ENCODE measurements around the gene DISC1.

Gene DISC1

GRCh38 chr1:232045139-232045994 lies 418.8 kb downstream of the DISC1 start:
- DNase-seq (ENCODE audit: low read depth): no peak

- no peak for DNase-seq (ENCODE audit: low read depth)
Measured at GRCh38 chr1:232046451-232047306, 420.1 kb downstream of the DISC1 start.

GRCh38 chr1:232047473-232047872 lies 420.9 kb downstream of the DISC1 start:
- no peak for DNase-seq (ENCODE audit: low read depth)

- DNase-seq (ENCODE audit: low read depth): no peak
Measured at GRCh38 chr1:232048481-232048880, 421.9 kb downstream of the DISC1 start.

- DNase-seq (ENCODE audit: low read depth): no peak
Measured at GRCh38 chr1:232049335-232049734, 422.7 kb downstream of the DISC1 start.

GRCh38 chr1:232057217-232057895 lies 430.8 kb downstream of the DISC1 start:
- no peak for DNase-seq (ENCODE audit: low read depth)

GRCh38 chr1:232057896-232058274 lies 431.3 kb downstream of the DISC1 start:
- no peak for DNase-seq (ENCODE audit: low read depth)

GRCh38 chr1:232059726-232060374 lies 433.3 kb downstream of the DISC1 start:
- no peak for DNase-seq (ENCODE audit: low read depth)

GRCh38 chr1:232062967-232063366 lies 436.4 kb downstream of the DISC1 start:
- no peak for DNase-seq (ENCODE audit: low read depth)

GRCh38 chr1:232066521-232066920 lies 439.9 kb downstream of the DISC1 start:
- DNase-seq (ENCODE audit: low read depth): no peak

- no peak for DNase-seq (ENCODE audit: low read depth)
Measured at GRCh38 chr1:232074265-232074664, 447.7 kb downstream of the DISC1 start.

GRCh38 chr1:232077809-232078208 lies 451.2 kb downstream of the DISC1 start:
- no peak for DNase-seq (ENCODE audit: low read depth)

- DNase-seq (ENCODE audit: low read depth): no peak
Measured at GRCh38 chr1:232084584-232085223, 458.1 kb downstream of the DISC1 start.

GRCh38 chr1:232090816-232091215 lies 464.2 kb downstream of the DISC1 start:
- no peak for DNase-seq (ENCODE audit: low read depth)

Data from stimulated activated CD8-positive, alpha-beta memory T cell treated with anti-CD3 and anti-CD28 coated beads, Interleukin-12 subunit alpha, Interleukin-12 subunit beta, amount 100 ng/mL, for 4 hours (primary cell).